Activated CD4-positive, alpha-beta T cell treated with anti-CD3 and anti-CD28 coated beads, Interleukin-2, amount 50 U/mL, for 48 hours (primary cell): ENCODE results near the gene MMP24.
"Not testable (repeated sequence)": the region's sequence is repeated elsewhere in the genome, so short reads cannot be mapped to it uniquely, and the experiment has no call there.

ENCODE experiments used
- DNase-seq, 2 experiments: peaks; one replicate each; pipeline ENCODE4 v3.0.0-alpha.2; 2020

MMP24 gene

GRCh38 chr20:35260426-35260825, 33.9 kb downstream of the MMP24 start:
- no peak for DNase-seq

DNA sequence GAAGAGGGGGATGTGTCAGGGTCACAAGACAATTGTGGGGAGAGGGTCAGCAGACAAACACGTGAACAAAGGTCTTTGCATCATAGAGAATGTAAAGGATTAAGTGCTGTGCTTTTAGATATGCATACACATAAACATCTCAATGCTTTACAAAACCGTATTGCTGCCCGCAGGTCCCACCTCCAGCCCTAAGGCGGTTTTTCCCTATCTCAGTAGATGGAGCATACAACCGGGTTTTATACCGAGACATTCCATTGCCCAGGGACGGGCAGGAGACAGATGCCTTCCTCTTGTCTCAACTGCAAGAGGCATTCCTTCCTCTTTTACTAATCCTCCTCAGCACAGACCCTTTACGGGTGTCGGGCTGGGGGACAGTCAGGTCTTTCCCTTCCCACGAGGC, 35.8 kb downstream of the MMP24 start:
- DNase-seq: not testable (repeated sequence)

DNA sequence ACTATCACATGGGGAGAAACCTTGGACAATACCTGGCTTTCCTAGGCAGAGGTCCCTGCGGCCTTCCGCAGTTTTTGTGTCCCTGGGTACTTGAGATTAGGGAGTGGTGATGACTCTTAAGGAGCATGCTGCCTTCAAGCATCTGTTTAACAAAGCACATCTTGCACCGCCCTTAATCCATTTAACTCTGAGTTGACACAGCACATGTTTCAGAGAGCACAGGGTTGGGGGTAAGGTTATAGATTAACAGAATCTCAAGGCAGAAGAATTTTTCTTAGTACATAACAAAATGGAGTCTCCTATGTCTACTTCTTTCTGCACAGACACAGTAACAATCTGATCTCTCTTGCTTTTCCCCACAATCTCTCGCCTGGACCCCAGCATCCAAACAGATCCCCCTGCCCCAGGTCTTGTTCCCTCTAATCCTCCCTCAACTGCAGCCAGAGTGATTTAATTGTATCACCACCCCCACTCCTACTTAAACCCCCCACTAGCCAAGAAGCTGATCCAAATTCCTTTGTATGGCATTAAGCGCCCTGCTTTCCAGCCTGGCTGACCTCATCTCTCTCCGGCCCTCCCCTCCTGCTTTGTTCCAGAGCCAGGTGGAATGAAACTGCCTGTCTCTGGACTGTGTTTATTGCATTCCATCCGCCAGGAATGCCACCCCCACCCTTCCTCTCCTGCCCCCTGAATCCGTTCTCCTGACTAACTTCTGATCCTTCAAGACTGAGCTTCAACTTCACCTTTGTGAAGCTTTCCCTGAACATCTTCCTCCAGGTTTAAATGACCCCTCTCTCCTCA, 36.4 kb downstream of the MMP24 start:
- DNase-seq: not testable (repeated sequence)

DNA sequence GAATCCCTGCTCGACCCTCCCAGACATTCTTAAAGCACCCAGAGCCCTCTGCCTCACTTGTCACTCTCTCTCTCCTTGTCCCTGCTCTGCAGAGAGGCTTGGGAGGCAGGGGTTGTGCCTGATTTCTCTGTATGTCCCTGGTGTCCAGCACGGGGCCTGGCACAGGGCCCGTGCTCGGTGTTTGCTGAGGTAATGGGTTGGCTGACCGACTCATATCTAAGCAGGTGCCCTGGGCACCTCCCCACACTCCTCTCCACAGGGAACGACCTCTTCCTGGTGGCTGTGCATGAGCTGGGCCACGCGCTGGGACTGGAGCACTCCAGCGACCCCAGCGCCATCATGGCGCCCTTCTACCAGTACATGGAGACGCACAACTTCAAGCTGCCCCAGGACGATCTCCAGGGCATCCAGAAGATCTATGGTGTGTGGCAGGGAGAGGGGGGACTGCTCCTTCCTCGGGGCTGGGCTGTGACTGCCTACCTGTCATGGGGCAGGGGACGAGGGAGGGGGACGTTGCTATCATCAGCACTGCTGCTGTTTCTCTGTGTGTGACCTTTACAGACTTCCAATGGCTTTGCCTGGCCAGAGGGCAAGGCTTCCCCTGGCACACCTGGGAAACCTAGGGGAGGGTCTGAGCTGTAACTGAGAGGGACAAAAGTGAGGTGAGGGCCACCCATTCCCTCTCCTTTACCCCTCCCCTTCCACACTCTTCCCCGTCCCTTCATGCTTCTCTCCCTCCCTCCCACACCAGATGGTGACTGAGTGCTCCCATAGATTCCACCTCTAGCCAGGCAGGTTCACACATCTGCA, 37.2 kb downstream of the MMP24 start:
- no peak for DNase-seq

DNA sequence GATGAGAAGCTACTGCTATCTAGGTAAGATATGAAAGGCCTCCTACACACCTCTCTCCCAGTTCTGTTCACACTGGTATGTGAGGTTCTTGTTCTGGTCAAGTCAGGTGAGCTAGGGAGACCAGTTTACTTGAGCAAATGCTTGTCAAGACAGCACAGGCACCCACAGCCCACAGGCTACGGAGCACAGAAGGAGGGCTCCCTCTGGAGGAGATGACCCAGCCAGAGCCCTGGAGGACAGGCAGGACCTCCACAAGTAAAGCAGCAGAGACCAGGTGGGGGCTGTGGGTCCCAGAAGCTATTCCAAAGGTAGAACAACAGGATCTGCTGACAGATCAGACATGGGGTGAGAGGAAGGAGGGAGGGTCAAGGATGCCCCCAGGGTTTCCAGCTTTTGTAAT, 38.3 kb downstream of the MMP24 start:
- DNase-seq: no peak

GRCh38 chr20:35267092-35267491, 40.6 kb downstream of the MMP24 start:
- no peak for DNase-seq

GRCh38 chr20:35269055-35269781, 42.7 kb downstream of the MMP24 start:
- peak; percentile 59 to 71 for DNase-seq

GRCh38 chr20:35270021-35270902, 43.8 kb downstream of the MMP24 start:
- no peak for DNase-seq

DNA sequence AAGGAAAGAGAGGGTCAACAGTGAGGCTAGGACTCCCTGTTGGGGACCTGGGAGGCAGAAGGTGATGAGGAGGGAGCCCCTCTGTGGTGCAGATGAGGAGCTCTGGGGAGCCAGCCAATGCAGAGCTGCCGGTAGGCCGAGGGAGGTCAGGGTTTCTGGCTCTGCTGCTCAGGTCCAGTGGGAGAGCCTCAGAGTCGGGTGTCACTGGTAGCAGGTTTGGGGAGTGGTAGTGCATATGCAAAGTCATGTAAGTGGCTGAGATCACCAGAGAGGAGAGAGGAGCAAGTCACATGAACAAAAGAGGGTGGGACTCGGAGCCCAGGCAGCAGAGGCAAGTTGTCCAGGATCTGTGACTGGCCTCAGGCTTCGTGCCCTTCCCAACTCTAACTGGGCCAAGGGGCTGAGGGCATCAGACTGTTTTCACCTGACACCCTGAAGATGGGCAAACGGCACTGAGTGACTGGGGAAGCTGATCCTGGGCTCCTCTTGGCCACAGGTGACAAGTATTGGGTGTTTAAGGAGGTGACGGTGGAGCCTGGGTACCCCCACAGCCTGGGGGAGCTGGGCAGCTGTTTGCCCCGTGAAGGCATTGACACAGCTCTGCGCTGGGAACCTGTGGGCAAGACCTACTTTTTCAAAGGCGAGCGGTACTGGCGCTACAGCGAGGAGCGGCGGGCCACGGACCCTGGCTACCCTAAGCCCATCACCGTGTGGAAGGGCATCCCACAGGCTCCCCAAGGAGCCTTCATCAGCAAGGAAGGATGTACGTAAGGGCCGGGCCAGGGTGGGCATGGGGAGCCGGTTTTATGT, 44.8 kb downstream of the MMP24 start:
- DNase-seq: no peak

DNA sequence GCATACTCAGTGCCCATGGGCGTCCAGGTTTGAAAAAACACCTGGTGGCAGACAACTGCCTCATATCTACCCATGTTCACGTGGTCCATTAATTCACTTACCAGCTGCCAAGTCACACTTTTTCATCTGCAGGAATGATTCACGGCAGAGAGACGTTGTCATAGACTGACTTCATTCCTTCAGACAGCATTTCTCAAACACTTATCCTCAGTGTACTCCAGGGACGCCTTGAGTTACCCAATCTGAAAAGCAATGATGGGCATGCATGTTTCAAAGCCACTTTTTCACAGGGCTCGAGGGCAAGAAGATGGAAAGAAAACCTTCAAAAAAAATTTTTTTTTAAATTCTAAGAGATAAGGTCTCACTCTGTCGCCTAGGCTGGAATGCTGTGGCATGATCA, 45.4 kb downstream of the MMP24 start:
- no peak for DNase-seq

- DNase-seq: no peak
Measured at GRCh38 chr20:35273449-35274171, 47.1 kb downstream of the MMP24 start.

DNA sequence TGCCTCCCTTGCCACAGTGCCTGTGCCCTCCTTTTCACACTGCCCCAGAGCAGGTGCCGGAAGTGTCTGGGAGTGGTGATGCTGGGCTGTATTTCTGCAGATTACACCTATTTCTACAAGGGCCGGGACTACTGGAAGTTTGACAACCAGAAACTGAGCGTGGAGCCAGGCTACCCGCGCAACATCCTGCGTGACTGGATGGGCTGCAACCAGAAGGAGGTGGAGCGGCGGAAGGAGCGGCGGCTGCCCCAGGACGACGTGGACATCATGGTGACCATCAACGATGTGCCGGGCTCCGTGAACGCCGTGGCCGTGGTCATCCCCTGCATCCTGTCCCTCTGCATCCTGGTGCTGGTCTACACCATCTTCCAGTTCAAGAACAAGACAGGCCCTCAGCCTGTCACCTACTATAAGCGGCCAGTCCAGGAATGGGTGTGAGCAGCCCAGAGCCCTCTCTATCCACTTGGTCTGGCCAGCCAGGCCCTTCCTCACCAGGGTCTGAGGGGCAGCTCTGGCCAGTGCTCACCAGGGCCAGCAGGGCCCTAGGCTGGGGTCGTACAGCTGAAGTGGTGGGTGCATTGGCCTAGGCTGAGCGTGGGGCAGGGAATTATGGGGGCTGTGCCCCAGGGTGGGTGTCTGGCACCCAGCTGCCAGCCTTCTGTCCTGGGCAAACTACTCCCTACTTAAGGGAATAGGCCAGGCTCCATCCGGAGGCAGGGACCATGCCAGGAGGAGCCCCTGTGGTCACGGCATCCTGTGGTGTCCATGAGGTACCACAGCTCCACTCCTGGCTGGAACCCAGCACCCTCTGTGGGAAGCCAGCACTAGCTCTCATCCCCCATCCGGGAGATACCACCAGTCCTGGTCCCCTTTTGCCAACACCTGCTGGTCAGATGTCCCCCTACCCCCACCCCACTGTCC, 47.9 kb downstream of the MMP24 start:
- no peak for DNase-seq

GRCh38 chr20:35275741-35276251, 49.3 kb downstream of the MMP24 start:
- DNase-seq: no peak

DNA sequence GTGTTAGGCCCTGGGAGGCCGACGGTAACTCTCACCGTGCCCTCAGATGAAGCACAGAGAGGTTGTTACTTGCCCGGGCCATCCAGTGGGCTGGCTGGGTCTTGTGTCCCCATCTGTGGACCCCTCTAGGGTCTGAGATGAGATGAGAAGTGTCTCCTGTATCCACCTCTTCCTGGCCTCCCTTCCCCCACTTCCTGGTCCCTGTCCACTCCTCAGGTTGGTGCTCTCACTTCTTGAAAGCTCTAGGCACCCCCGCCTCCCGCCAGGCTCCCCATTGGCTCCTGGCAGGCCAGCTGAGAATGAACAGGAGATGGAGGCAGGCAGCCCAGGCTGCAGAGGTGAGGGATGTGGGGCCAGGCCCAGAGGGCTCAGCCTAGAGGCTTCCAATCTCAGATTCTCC, 49.9 kb downstream of the MMP24 start:
- no peak for DNase-seq

DNA sequence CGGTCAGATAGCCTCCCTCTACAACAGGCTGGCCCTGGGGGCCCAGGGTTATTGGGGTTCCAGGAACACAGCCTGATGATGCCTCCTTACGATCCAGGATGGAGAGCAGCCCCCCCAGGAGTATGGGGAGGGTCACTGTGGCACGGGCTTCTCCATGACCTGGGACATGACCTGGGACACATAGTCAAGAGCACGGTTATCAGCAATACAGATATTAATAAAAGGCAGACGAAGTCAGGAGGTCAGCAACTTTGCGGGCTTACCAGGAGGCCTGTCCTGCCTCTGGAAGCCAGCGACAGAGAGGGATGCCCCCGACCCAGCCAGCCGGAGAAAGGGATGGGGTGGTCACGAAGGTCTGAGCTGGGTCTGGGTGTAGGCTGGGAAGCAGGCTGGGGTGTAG, 50.6 kb downstream of the MMP24 start:
- DNase-seq: no peak

GRCh38 chr20:35277531-35278395, 51.3 kb downstream of the MMP24 start, which contains the start of gene MMP24OS:
TSS of gene MMP24OS (minus strand) at chr20:35278122. CDS start at chr20:35277929, 193 bp downstream.
- DNase-seq: peak; percentile 87 to 91

GRCh38 chr20:35279040-35279439, 52.5 kb downstream of the MMP24 start:
- DNase-seq: no peak

- no peak for DNase-seq
Measured at GRCh38 chr20:35279533-35280174, 53.2 kb downstream of the MMP24 start.
